Heart right ventricle (tissue), 16 donors: ENCODE results near the gene LAPTM4A. TPM values are rescaled to one million over a fixed set of nuclear protein-coding genes. Genes with fewer than 3 reads are reported as not detected.

Source experiments
- ATAC-seq, 8 donors: fragments of 200-7000 bp; cut with Tn5 transposase; one replicate each; pipeline ENCODE4 v1.9.1; 2020; ENCODE audit warnings: mild to moderate bottlenecking in 8 of 8, moderate library complexity in 8 of 8, moderate number of reproducible peaks in 1 of 8
- DNase-seq, 2 donors: peaks; one replicate each; pipeline ENCODE4 v3.0.0-alpha.2; 2020
- H3K27ac ChIP-seq, 10 donors: fragments of 200-600 bp; sonication (generic) in 2 of 10; one replicate each; pipeline versions ENCODE4 v1.5.0 to v1.8.0; 2020 to 2022; ENCODE audit warnings: mild to moderate bottlenecking in 3 of 10
- H3K27me3 ChIP-seq, 7 donors: fragments of 200-600 bp; one replicate each; pipeline ENCODE4 v1.8.0; 2021 to 2022; ENCODE audit warnings: mild to moderate bottlenecking in 2 of 7
- H3K36me3 ChIP-seq, 9 donors: fragments of 200-600 bp; sonication (generic) in 1 of 9; one replicate each; pipeline versions ENCODE4 v1.5.0 to v1.8.0; 2020 to 2022; ENCODE audit warnings: mild to moderate bottlenecking in 2 of 9
- H3K4me1 ChIP-seq, 9 donors: fragments of 200-600 bp; sonication (generic) in 1 of 9; one replicate each; pipeline versions ENCODE4 v1.5.0 to v1.8.0; 2020 to 2022; ENCODE audit warnings: mild to moderate bottlenecking in 4 of 9
- H3K4me3 ChIP-seq, 10 donors: fragments of 200-600 bp; sonication (generic) in 2 of 10; one replicate each; pipeline versions ENCODE4 v1.5.0 to v1.8.0; 2020 to 2022; ENCODE audit warnings: mild to moderate bottlenecking in 7 of 10, moderate library complexity in 2 of 10
- H3K9me3 ChIP-seq, 11 donors: fragments of 200-600 bp in 10 of 11; sonication (generic) in 2 of 11; one replicate each; pipeline versions ENCODE4 v1.5.0 to v1.8.0; 2013 to 2022; ENCODE audit warnings: mild to moderate bottlenecking in 2 of 11, control low read depth in 1 of 11, moderate library complexity in 1 of 11
- WGBS, 2 donors: extraction: QIAGEN DNeasy Blood & Tissue Kit; methylation state at CpG; one replicate each; pipeline ENCODE4 v1.1.7; 2013; ENCODE audit warnings: inconsistent platforms in 1 of 2; 5-methylcytosine and 5-hydroxymethylcytosine counted together
- intact Hi-C, 10 donors: fragments of 100-400 bp; cut with DNase I; formaldehyde crosslinking; loops; one replicate each; pipeline versions ENCODE4 v1.11.1 to v1.14.2; 2022
- long read RNA-seq, 3 donors: library from polyadenylated mRNA; unstranded; transcript quantifications; one replicate each; pipeline ENCODE4 v2.0.0, GENCODE V29; 2020 to 2021
- polyA plus RNA-seq, 2 donors: library from polyadenylated mRNA; stranded (reverse); fragments of 200-250 nt; gene quantifications; one replicate each; pipeline ENCODE4 v1.2.3, GENCODE V29; 2013
- total RNA-seq, 10 donors: library from RNA; stranded (reverse); fragmentation: NEBNext Ultra II Directional in 3 of 10; extraction: Animal tissue kit (Norgen Biotek cat#: 25700) in 3 of 10; gene quantifications; one replicate each; pipeline versions ENCODE4 v1.2.1 to v1.2.4, GENCODE V29; 2021 to 2023
- TF ChIP-seq, protein P1 (sequence below), 9 donors: fragments of 200-600 bp; sonication (generic) in 2 of 9; IDR thresholded peaks; one replicate each; pipeline versions ENCODE4 v1.5.0 to v1.8.0; 2021 to 2022; ENCODE audit warnings: antibody characterized with exemption in 9 of 9, mild to moderate bottlenecking in 5 of 9, moderate library complexity in 1 of 9
- donor health status: Arrhythmogenic right ventricular cardiomyopathy.
- donor health status: ischemic (EF 13 %, LVEDD 7.1; RV severe dilation, severe dysfunction).
- donor health status: healthy with polysubstance abuse.
- donor health status: DM: no; HTN: yes; CAD: no.
- donor health status: DM: no; HTN: no; CAD: no.
- donor health status: ischemic (EF 25% LVEDD 6.9; RV normal size, moderate dysfunction).
- donor health status: ischemic (EF 25% LVEDD 5.7; RV mildly dilated, moderate dysfunction).
- donor health status: healthy.
- donor health status: DM: yes; HTN: yes; CAD: no.
- donor health status: Ischemic cardiomyopathy.
- donor health status: ischemic (EF 35%, LVEDD 5.7; RV mildly dilated, moderate dysfunction).
- donor health status: nonischemic (EF 11% LVEDD 7.7; RV severe dilation, severe dysfunction).
- donor health status: DM: yes; HTN: yes; CAD: no.
- donor health status: PGD.
- donor health status: ischemic (EF 29% LVEDD 5.4; RV normal size, mild dysfunction).
- donor health status: nonischemic (EF 23%, LVEDD 6.1; RV moderate dilation, normal function).

Gene LAPTM4A
- total RNA-seq (100 to 1,000 TPM; 138 to 325 (median 183) TPM), polyA plus RNA-seq (100 to 1,000 TPM in 1 of 2 donors, 10 to 100 TPM in 1; 83.3 to 208 TPM)
- long read RNA-seq, donor 1, transcript LAPTM4A-201 (7 exons, 1,765 nt): major isoform, 306 of 405 reads
- long read RNA-seq, donor 1, partial matches to known transcripts: 7 of 405 reads
- long read RNA-seq, donor 1, other reads (novel, unspliced or antisense): 90 of 405 reads
- long read RNA-seq, donor 2, transcript LAPTM4A-201 (7 exons, 1,765 nt): major isoform, 255 of 366 reads
- long read RNA-seq, donor 2, partial matches to known transcripts: 6 of 366 reads
- long read RNA-seq, donor 2, other reads (novel, unspliced or antisense): 105 of 366 reads
- long read RNA-seq, donor 3, transcript LAPTM4A-201 (7 exons, 1,765 nt): major isoform, 791 of 828 reads
- long read RNA-seq, donor 3, partial matches to known transcripts: 9 of 828 reads
- long read RNA-seq, donor 3, other reads (novel, unspliced or antisense): 27 of 828 reads

- Histone ChIP-seq H3K27ac (peak within 1 kb of the TSS; percentile 87 to 99 (median 98)), H3K4me1 (peaks cover 0 to 44% (median 30%) of the 10 kb centered on the region in 9 donors), H3K27me3 (peaks cover 0 to 7% (median 0%) of the 10 kb centered on the region in 7 donors), H3K4me3 (peak within 1 kb of the TSS; percentile 48 to 91 (median 69)), H3K9me3 (no peaks in the 10 kb centered on the region), H3K36me3 (no peaks in the 10 kb centered on the region)
- TF ChIP-seq, protein P1, sequence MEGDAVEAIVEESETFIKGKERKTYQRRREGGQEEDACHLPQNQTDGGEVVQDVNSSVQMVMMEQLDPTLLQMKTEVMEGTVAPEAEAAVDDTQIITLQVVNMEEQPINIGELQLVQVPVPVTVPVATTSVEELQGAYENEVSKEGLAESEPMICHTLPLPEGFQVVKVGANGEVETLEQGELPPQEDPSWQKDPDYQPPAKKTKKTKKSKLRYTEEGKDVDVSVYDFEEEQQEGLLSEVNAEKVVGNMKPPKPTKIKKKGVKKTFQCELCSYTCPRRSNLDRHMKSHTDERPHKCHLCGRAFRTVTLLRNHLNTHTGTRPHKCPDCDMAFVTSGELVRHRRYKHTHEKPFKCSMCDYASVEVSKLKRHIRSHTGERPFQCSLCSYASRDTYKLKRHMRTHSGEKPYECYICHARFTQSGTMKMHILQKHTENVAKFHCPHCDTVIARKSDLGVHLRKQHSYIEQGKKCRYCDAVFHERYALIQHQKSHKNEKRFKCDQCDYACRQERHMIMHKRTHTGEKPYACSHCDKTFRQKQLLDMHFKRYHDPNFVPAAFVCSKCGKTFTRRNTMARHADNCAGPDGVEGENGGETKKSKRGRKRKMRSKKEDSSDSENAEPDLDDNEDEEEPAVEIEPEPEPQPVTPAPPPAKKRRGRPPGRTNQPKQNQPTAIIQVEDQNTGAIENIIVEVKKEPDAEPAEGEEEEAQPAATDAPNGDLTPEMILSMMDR (IDR thresholded peaks at IDR 0.05): peak in 4 of 9 donors; percentile 11 to 25 (median 15)
- WGBS, 2 donors: 0 to 1% methylated on average over 45 of the region's 45 CpGs
- DNase-seq (peak; percentile 98 to 99), ATAC-seq (peak; percentile 96 to 98 (median 98))
- intact Hi-C loops: loop anchor here in 4 of 10 donors (2.0 to 5.0 kb wide), 4 partner anchors 19 to 149 kb away; partner anchors contain the start of gene TTC32 (in 1 of the 4)
These were observed at the start of gene LAPTM4A for GRCh38 chr2:20051532-20052228. Gene LAPTM4A (minus strand): TSS chr2:20051628. CDS start chr2:20051520, 108 bp downstream.

- Histone ChIP-seq H3K27me3 (peaks cover 0 to 3% (median 0%) of the 10 kb centered on the region in 7 donors), H3K4me3 (no peak overlapping the region), H3K36me3 (no peaks in the 10 kb centered on the region), H3K27ac (no peak overlapping the region), H3K9me3 (peaks cover 0 to 21% (median 7%) of the 10 kb centered on the region in 11 donors), H3K4me1 (peaks cover 0 to 8% (median 0%) of the 10 kb centered on the region in 9 donors)
- TF ChIP-seq, protein P1 (IDR thresholded peaks at IDR 0.05): no peak
- DNase-seq (no peak), ATAC-seq (no peak)
- 63 to 65% methylated on average over 4 of the region's 4 CpGs for WGBS, 2 donors
- intact Hi-C loops: loop anchor here in 3 of 10 donors (2.0 to 10.0 kb wide), 2 partner anchors 124 to 146 kb away; partner anchors contain the start of gene SDC1 (in 3 of the 3)
These were observed 49.3 kb upstream of the LAPTM4A start for GRCh38 chr2:20100711-20101110.

DNA sequence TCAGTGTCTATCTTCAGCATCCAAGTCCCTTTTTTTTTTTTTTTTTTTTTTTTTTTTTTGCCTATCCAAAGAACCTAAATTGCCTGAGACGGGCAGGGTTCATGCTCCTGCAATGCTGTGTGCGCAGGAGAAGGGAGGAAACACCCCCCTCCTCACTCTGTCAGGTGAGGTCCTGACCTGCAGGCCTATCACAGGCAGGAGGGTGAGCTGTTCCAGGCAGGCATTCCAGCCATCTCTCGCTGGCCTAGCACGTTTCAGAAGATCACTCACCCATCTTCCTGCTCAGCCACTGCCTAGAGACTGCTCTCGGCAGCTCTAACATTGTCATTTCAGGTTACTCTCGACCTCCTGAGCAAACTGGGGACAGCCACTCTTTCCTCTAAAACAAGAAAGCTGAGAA lies 48.4 kb upstream of the LAPTM4A start:
- ATAC-seq: peak in 1 of 8 donors; percentile 32
- Histone ChIP-seq H3K27me3 (no peaks in the 10 kb centered on the region), H3K36me3 (no peaks in the 10 kb centered on the region), H3K27ac (no peak overlapping the region), H3K9me3 (peaks cover 0 to 21% (median 7%) of the 10 kb centered on the region in 11 donors), H3K4me1 (peaks cover 0 to 6% (median 0%) of the 10 kb centered on the region in 9 donors), H3K4me3 (no peak overlapping the region)
- no peak for DNase-seq
- intact Hi-C loops: loop anchor here in 8 of 10 donors (2.0 to 10.0 kb wide), 6 partner anchors 85 to 145 kb away; partner anchors contain the start of gene SDC1 (in 3 of the 8)
- TF ChIP-seq, protein P1 (IDR thresholded peaks at IDR 0.05): no peak
- 88% methylated on average over 6 of the region's 6 CpGs for WGBS, 2 donors
